ENCODE measurements around the gene KCTD10. TPM values are rescaled to one million over a fixed set of nuclear protein-coding genes. Genes with fewer than 3 reads are reported as not detected.

KCTD10 gene
- total and polyA plus RNA-seq, 9 of the 15 experiments (the other 6 are each of a cell fraction or from before 2014, with no cell fraction given) = 1.9 to 37.5 (median 15.7) TPM

GRCh38 chr12:109458771-109459208, 18.3 kb downstream of the KCTD10 start:
- peaks cover 34 to 41% of the 10 kb centered on the region in 2 experiments for H3K4me1 ChIP-seq (replicated peaks in 1 of 2; ENCODE audit: control insufficient read depth in 2 of 2, insufficient read depth in 2 of 2, low read length in 2 of 2)
- peak; percentile 66 for TF ChIP-seq SOX6 (IDR thresholded peaks at IDR 0.05)
- no peak for TF ChIP-seq DIDO1 (tag; IDR thresholded peaks at IDR 0.05; ENCODE audit: low read depth)
- TF ChIP-seq PKNOX1 (IDR thresholded peaks at IDR 0.05) = 0 out of 2 replicates have a peak, but pooled peaks have one; percentile 9
- TF ChIP-seq TCF3 (CRISPR knock-in tag; IDR thresholded peaks at IDR 0.05) = 0 out of 2 replicates have a peak, but pooled peaks have one; percentile 7
- TF ChIP-seq, protein P1, sequence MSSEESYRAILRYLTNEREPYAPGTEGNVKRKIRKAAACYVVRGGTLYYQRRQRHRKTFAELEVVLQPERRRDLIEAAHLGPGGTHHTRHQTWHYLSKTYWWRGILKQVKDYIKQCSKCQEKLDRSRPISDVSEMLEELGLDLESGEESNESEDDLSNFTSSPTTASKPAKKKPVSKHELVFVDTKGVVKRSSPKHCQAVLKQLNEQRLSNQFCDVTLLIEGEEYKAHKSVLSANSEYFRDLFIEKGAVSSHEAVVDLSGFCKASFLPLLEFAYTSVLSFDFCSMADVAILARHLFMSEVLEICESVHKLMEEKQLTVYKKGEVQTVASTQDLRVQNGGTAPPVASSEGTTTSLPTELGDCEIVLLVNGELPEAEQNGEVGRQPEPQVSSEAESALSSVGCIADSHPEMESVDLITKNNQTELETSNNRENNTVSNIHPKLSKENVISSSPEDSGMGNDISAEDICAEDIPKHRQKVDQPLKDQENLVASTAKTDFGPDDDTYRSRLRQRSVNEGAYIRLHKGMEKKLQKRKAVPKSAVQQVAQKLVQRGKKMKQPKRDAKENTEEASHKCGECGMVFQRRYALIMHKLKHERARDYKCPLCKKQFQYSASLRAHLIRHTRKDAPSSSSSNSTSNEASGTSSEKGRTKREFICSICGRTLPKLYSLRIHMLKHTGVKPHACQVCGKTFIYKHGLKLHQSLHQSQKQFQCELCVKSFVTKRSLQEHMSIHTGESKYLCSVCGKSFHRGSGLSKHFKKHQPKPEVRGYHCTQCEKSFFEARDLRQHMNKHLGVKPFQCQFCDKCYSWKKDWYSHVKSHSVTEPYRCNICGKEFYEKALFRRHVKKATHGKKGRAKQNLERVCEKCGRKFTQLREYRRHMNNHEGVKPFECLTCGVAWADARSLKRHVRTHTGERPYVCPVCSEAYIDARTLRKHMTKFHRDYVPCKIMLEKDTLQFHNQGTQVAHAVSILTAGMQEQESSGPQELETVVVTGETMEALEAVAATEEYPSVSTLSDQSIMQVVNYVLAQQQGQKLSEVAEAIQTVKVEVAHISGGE (CRISPR knock-in tag; IDR thresholded peaks at IDR 0.05) = peak in 1 of 3 experiments; percentile 39; a peak in 1 of 6 replicates
- no peak for TF ChIP-seq HOXB6 (CRISPR knock-in tag; IDR thresholded peaks at IDR 0.05; ENCODE audit: borderline replicate concordance)
- TF ChIP-seq HNRNPK (IDR thresholded peaks at IDR 0.05; ENCODE audit: low read depth, low read length, poor library complexity, severe bottlenecking) = no peak
- intact Hi-C loops (cut with micrococcal nuclease) (no loop called here), in situ Hi-C loops (cut with MboI) (no loop called here)
- BruUV-seq (replicated peaks) = TSS peak; percentile 15
- no peaks in the 10 kb centered on the region for H3K9me3 ChIP-seq (replicated peaks; ENCODE audit: control insufficient read depth, insufficient read depth, low read depth, low read length)
- no peak overlapping the region; the same call in 2 of the 3 replicates for H3K27ac ChIP-seq (ENCODE audit: extremely low read depth, low read depth, low read length)
- no peaks in the 10 kb centered on the region for H3K9me1 ChIP-seq (ENCODE audit: control insufficient read depth, insufficient read depth, low read length)
- ChIA-PET POLR2A (no interaction called here), CTCF (ENCODE audit: low intra/inter-chr PET ratio) (no interaction called here)
- H3K79me2 ChIP-seq (ENCODE audit: control insufficient read depth, insufficient read depth, low read length) = peaks cover 39% of the 10 kb centered on the region
- ATAC-seq = no peak
- no peak overlapping the region for H3K4me2 ChIP-seq (ENCODE audit: insufficient read depth, low read length)
- no peak overlapping the region for H3K9ac ChIP-seq (ENCODE audit: insufficient read depth in 1 of 2, low read depth in 2 of 2, low read length in 2 of 2)
- no peak overlapping the region for H2AFZ ChIP-seq (ENCODE audit: low read depth, low read length)
- H3K36me3 ChIP-seq (ENCODE audit: control insufficient read depth, insufficient read depth, low read length) = peaks cover 63% of the 10 kb centered on the region
- no peaks in the 10 kb centered on the region for H3K27me3 ChIP-seq (ENCODE audit: control insufficient read depth in 2 of 2, insufficient read depth in 2 of 2, low read length in 2 of 2)
- WGBS (ENCODE audit: insufficient coverage, low coverage, missing lambda C conversion rate) = 57% methylated on average over 6 of the region's 6 CpGs
- no peak for FAIRE-seq
- no peak overlapping the region for H3K4me3 ChIP-seq
- no peak for DNase-seq (ENCODE audit: extremely low read depth in 1 of 4, low spot score in 3 of 4)
- H4K20me1 ChIP-seq (replicated peaks; ENCODE audit: control insufficient read depth, insufficient read depth, low read length) = no peaks in the 10 kb centered on the region; the same call in 1 of the 2 replicates
